Pancreas (tissue), 10 donors: Measurements from ENCODE around the gene NRAP. TPM values are rescaled to one million over a fixed set of nuclear protein-coding genes. Genes with fewer than 3 reads are reported as not detected.

ENCODE experiments used
- ATAC-seq, 4 donors: fragments of 200-7000 bp; cut with Tn5 transposase; one replicate each; pipeline versions ENCODE4 v1.8.0 to v1.9.1; 2020; ENCODE audit warnings: mild to moderate bottlenecking in 4 of 4, moderate library complexity in 4 of 4
- DNase-seq, 6 donors: peaks; one replicate each; pipeline ENCODE4 v3.0.0-alpha.2; 2020
- FAIRE-seq: peaks from 2 replicates; lab custom pipeline; 2012; peaks lifted over from hg19 to GRCh38; lab: Jason Lieb, UNC
- H3K27ac ChIP-seq, 4 donors: fragments of 200-600 bp; sonication (generic); 1 replicate in 3 of 4; 2 replicates in 1 of 4; pipeline versions ENCODE4 v1.5.0 to v1.8.0; 2020
- H3K27me3 ChIP-seq, 4 donors: fragments of 200-600 bp; one replicate each; pipeline ENCODE4 v1.8.0; 2021
- H3K36me3 ChIP-seq, 3 donors: fragments of 200-600 bp; sonication (generic) in 1 of 3; one replicate each; pipeline versions ENCODE4 v1.5.0 to v1.8.0; 2020 to 2021
- H3K4me1 ChIP-seq, 3 donors: fragments of 200-600 bp; one replicate each; pipeline ENCODE4 v1.8.0; 2021
- H3K4me3 ChIP-seq, 4 donors: fragments of 200-600 bp; sonication (generic) in 2 of 4; one replicate each; pipeline versions ENCODE4 v1.5.0 to v1.8.0; 2020 to 2021
- H3K9me3 ChIP-seq, 4 donors: fragments of 200-600 bp; one replicate each; pipeline ENCODE4 v1.8.0; 2021
- CTCF ChIP-seq, 4 donors: fragments of 200-600 bp; sonication (generic) in 3 of 4; IDR thresholded peaks; one replicate each; pipeline versions ENCODE4 v1.5.0 to v1.8.0; 2021; ENCODE audit warnings: antibody characterized with exemption in 4 of 4
- WGBS, 2 donors: extraction: QIAGEN DNeasy Blood & Tissue Kit; methylation state at CpG; one replicate each; pipeline ENCODE4 v1.1.7; 2013; 5-methylcytosine and 5-hydroxymethylcytosine counted together
- intact Hi-C, 3 donors: fragments of 100-400 bp; cut with DNase I; formaldehyde crosslinking; loops; one replicate each; pipeline versions ENCODE4 v1.11.1 to v1.14.2; 2022
- polyA plus RNA-seq, 2 donors: library from polyadenylated mRNA; stranded (reverse); fragments of 200-250 nt; gene quantifications; one replicate each; pipeline ENCODE4 v1.2.3, GENCODE V29; 2013
- total RNA-seq, 6 donors: library from RNA; stranded (reverse); fragmentation: NEBNext Ultra II Directional in 4 of 6; extraction: Animal tissue kit (Norgen Biotek cat#: 25700) in 4 of 6; gene quantifications; one replicate each; pipeline versions ENCODE4 v1.2.1 to v1.2.4, GENCODE V29; 2021 to 2023
- donor health status: healthy with polysubstance abuse.
- donor health status: DM: no; HTN: no; CAD: no; lungs with moderate emphysema.
- donor health status: DM: no; HTN: no; CAD: no.
- donor health status: control.
- donor health status: control.
- donor health status: Bipolar disorder and iron deficiency.
- donor health status: DM: yes; HTN: yes; CAD: no.
- donor health status: DM: no; HTN: no; CAD: no.
- donor health status: DM: no; HTN: no; CAD: no.
- donor health status: DM: yes; HTN: yes; CAD: no.

NRAP gene
- total and polyA plus RNA-seq, 8 donors = 0.03 to 0.67 (median 0.04) TPM; not detected in 1

GRCh38 chr10:113610631-113611601, 52.9 kb downstream of the NRAP start:
- TF ChIP-seq CTCF (IDR thresholded peaks at IDR 0.05) = no peak
- DNase-seq (peak in 2 of 6 donors; percentile 7 to 22), FAIRE-seq (no peak), ATAC-seq (peak; percentile 20 to 57 (median 28))
- Histone ChIP-seq H3K4me3 (no peak overlapping the region), H3K36me3 (no peaks in the 10 kb centered on the region), H3K27ac (peak overlapping the region; percentile 0 to 54 (median 34)), H3K9me3 (no peaks in the 10 kb centered on the region), H3K4me1 (peaks cover 0 to 9% (median 6%) of the 10 kb centered on the region in 3 donors), H3K27me3 (no peaks in the 10 kb centered on the region)
- WGBS, 2 donors = 64 to 66% methylated on average over 26 of the region's 26 CpGs
- intact Hi-C loops = no loop called here

GRCh38 chr10:113609704-113610108, 54.1 kb downstream of the NRAP start:
- Histone ChIP-seq H3K4me3 (no peak overlapping the region), H3K27ac (no peak overlapping the region), H3K27me3 (no peaks in the 10 kb centered on the region), H3K4me1 (peaks cover 0 to 9% (median 6%) of the 10 kb centered on the region in 3 donors), H3K9me3 (no peaks in the 10 kb centered on the region), H3K36me3 (no peaks in the 10 kb centered on the region)
- no peak for TF ChIP-seq CTCF (IDR thresholded peaks at IDR 0.05)
- 80 to 88% methylated on average over 4 of the region's 4 CpGs for WGBS, 2 donors
- DNase-seq (no peak), ATAC-seq (no peak), FAIRE-seq (no peak)
- intact Hi-C loops = no loop called here

GRCh38 chr10:113605268-113605978, 58.4 kb downstream of the NRAP start:
- Histone ChIP-seq H3K36me3 (no peaks in the 10 kb centered on the region), H3K27ac (no peak overlapping the region), H3K9me3 (no peaks in the 10 kb centered on the region), H3K27me3 (no peaks in the 10 kb centered on the region), H3K4me3 (no peak overlapping the region), H3K4me1 (no peaks in the 10 kb centered on the region)
- DNase-seq (no peak), ATAC-seq (peak in 1 of 4 donors; percentile 9), FAIRE-seq (no peak)
- TF ChIP-seq CTCF (IDR thresholded peaks at IDR 0.05) = no peak
- intact Hi-C loops = no loop called here
- WGBS, 2 donors = 60 to 62% methylated on average over 13 of the region's 13 CpGs

GRCh38 chr10:113604572-113604971, 59.3 kb downstream of the NRAP start:
- Histone ChIP-seq H3K27me3 (no peaks in the 10 kb centered on the region), H3K9me3 (no peaks in the 10 kb centered on the region), H3K4me3 (no peak overlapping the region), H3K27ac (no peak overlapping the region), H3K36me3 (no peaks in the 10 kb centered on the region), H3K4me1 (no peaks in the 10 kb centered on the region)
- FAIRE-seq (no peak), DNase-seq (no peak), ATAC-seq (no peak)
- TF ChIP-seq CTCF (IDR thresholded peaks at IDR 0.05) = no peak
- intact Hi-C loops = no loop called here
- WGBS, 2 donors = 90 to 96% methylated on average over 12 of the region's 12 CpGs
